ENCODE results near the gene LPIN3. TPM values are rescaled to one million over a fixed set of nuclear protein-coding genes. Genes with fewer than 3 reads are reported as not detected.

LPIN3 gene
- polyA plus RNA-seq, 1 of the 3 experiments (the other 2 are of a cell fraction), result 0.21 TPM

GRCh38 chr20:41306061-41306727, 34.4 kb upstream of the LPIN3 start:
- WGBS (ENCODE audit: low lambda C conversion rate), result 94% methylated on average over 5 of the region's 5 CpGs

GRCh38 chr20:41307021-41307420, 33.6 kb upstream of the LPIN3 start:
- CTCF ChIA-PET, result interaction anchor here (0.6 to 2.3 kb wide), 4 partner anchors 13 to 228 kb away, joined by 3 to 6 read pairs (median 4); partner anchors contain the start of gene LPIN3
- Histone ChIP-seq H3K36me3 (replicated peaks in 1 of 2; ENCODE audit: control insufficient read depth in 1 of 2, insufficient read depth in 2 of 2, low read length in 1 of 2) (no peaks in the 10 kb centered on the region), H3K9me3 (no peaks in the 10 kb centered on the region), H3K27me3 (ENCODE audit: insufficient read depth) (no peaks in the 10 kb centered on the region), H3K79me2 (ENCODE audit: insufficient read depth) (peaks cover 82% of the 10 kb centered on the region), H2AFZ (ENCODE audit: low read depth) (no peak overlapping the region), H4K20me1 (ENCODE audit: insufficient read depth) (no peaks in the 10 kb centered on the region), H3K4me2 (no peak overlapping the region), H3K4me3 (ENCODE audit: low read depth in 2 of 2, low read length in 1 of 2) (no peak overlapping the region), H3K9ac (no peak overlapping the region), H3K27ac (ENCODE audit: low read depth in 2 of 2, low read length in 1 of 2) (no peak overlapping the region), H3K9me2 (no peaks in the 10 kb centered on the region), H3K4me1 (ENCODE audit: control insufficient read depth in 1 of 2, insufficient read depth in 2 of 2, low read depth in 1 of 2, low read length in 1 of 2) (no peaks in the 10 kb centered on the region; a peak in 1 of 4 replicates), H3F3A (replicated peaks; ENCODE audit: insufficient read depth) (peaks cover 7% of the 10 kb centered on the region)
- WGBS (ENCODE audit: low lambda C conversion rate), result 100% methylated on average over 1 of the region's 1 CpG
- no peak for DNase-seq
- POLR2A ChIA-PET, result no interaction called here
- no peak for TF ChIP-seq TAF1 (IDR thresholded peaks at IDR 0.05; ENCODE audit: borderline replicate concordance, low read depth, low read length)
- TF ChIP-seq EP300 (IDR thresholded peaks at IDR 0.05; ENCODE audit: borderline replicate concordance in 1 of 2, low read depth in 1 of 2, low read length in 1 of 2), result no peak

More at GRCh38 chr20:41306061-41306727, 34.4 kb upstream of the LPIN3 start:
- Histone ChIP-seq H3K27me3 (ENCODE audit: insufficient read depth) (no peaks in the 10 kb centered on the region), H3F3A (replicated peaks; ENCODE audit: insufficient read depth) (peaks cover 7% of the 10 kb centered on the region), H3K4me1 (ENCODE audit: control insufficient read depth in 1 of 2, insufficient read depth in 2 of 2, low read depth in 1 of 2, low read length in 1 of 2) (no peaks in the 10 kb centered on the region; a peak in 1 of 4 replicates), H3K9me3 (no peaks in the 10 kb centered on the region), H3K9me2 (no peaks in the 10 kb centered on the region), H3K9ac (no peak overlapping the region), H3K36me3 (replicated peaks in 1 of 2; ENCODE audit: control insufficient read depth in 1 of 2, insufficient read depth in 2 of 2, low read length in 1 of 2) (no peaks in the 10 kb centered on the region), H2AFZ (ENCODE audit: low read depth) (no peak overlapping the region), H3K27ac (ENCODE audit: low read depth in 2 of 2, low read length in 1 of 2) (no peak overlapping the region), H3K4me3 (ENCODE audit: low read depth in 2 of 2, low read length in 1 of 2) (no peak overlapping the region), H3K4me2 (no peak overlapping the region), H4K20me1 (ENCODE audit: insufficient read depth) (no peaks in the 10 kb centered on the region), H3K79me2 (ENCODE audit: insufficient read depth) (peaks cover 77% of the 10 kb centered on the region)
- TF ChIP-seq PBX3 (IDR thresholded peaks at IDR 0.05) (no peak), EP300 (IDR thresholded peaks at IDR 0.05; ENCODE audit: borderline replicate concordance in 1 of 2, low read depth in 1 of 2, low read length in 1 of 2) (no peak), RFX5 (IDR thresholded peaks at IDR 0.05; ENCODE audit: low read length) (no peak), FOSL2 (IDR thresholded peaks at IDR 0.05; ENCODE audit: borderline replicate concordance, low read depth) (no peak)
- CTCF ChIA-PET, result interaction anchor here (1.3 to 2.3 kb wide), 2 partner anchors 33 to 35 kb away, joined by 4 to 6 read pairs; partner anchors contain the start of gene LPIN3
- POLR2A ChIA-PET, result no interaction called here
- DNase-seq, result no peak

GRCh38 chr20:41308290-41308711, 32.3 kb upstream of the LPIN3 start:
- DNase-seq, result no peak
- Histone ChIP-seq H3K9ac (no peak overlapping the region), H3K4me2 (no peak overlapping the region), H3K36me3 (replicated peaks in 1 of 2; ENCODE audit: control insufficient read depth in 1 of 2, insufficient read depth in 2 of 2, low read length in 1 of 2) (no peaks in the 10 kb centered on the region), H3K9me3 (no peaks in the 10 kb centered on the region), H3K9me2 (no peaks in the 10 kb centered on the region), H3K4me1 (ENCODE audit: control insufficient read depth in 1 of 2, insufficient read depth in 2 of 2, low read depth in 1 of 2, low read length in 1 of 2) (no peaks in the 10 kb centered on the region; a peak in 1 of 4 replicates), H3K27me3 (ENCODE audit: insufficient read depth) (no peaks in the 10 kb centered on the region), H3F3A (replicated peaks; ENCODE audit: insufficient read depth) (peaks cover 7% of the 10 kb centered on the region), H3K27ac (ENCODE audit: low read depth in 2 of 2, low read length in 1 of 2) (peak overlapping the region in 1 of 2 experiments; percentile 41; a peak in 2 of 4 replicates), H3K4me3 (ENCODE audit: low read depth in 2 of 2, low read length in 1 of 2) (no peak overlapping the region), H3K79me2 (ENCODE audit: insufficient read depth) (peaks cover 85% of the 10 kb centered on the region), H4K20me1 (ENCODE audit: insufficient read depth) (no peaks in the 10 kb centered on the region), H2AFZ (ENCODE audit: low read depth) (no peak overlapping the region)
- ChIA-PET CTCF (interaction anchor here (0.8 to 1.6 kb wide), 2 partner anchors 15 to 31 kb away, joined by 3 to 6 read pairs; partner anchors contain the start of gene LPIN3), POLR2A (no interaction called here)
- TF ChIP-seq EZH2phosphoT487 (IDR thresholded peaks at IDR 0.05; ENCODE audit: borderline replicate concordance, low read depth) (no peak), MXI1 (IDR thresholded peaks at IDR 0.05; ENCODE audit: low read depth, low read length) (no peak), POLR2AphosphoS5 (IDR thresholded peaks at IDR 0.05; ENCODE audit: low read depth, low read length) (no peak), USF2 (IDR thresholded peaks at IDR 0.05; ENCODE audit: borderline replicate concordance, low read depth, low read length) (no peak), CHD2 (IDR thresholded peaks at IDR 0.05; ENCODE audit: low read length, partially characterized antibody) (no peak), PBX3 (IDR thresholded peaks at IDR 0.05) (no peak), MEF2A (IDR thresholded peaks at IDR 0.05; ENCODE audit: borderline replicate concordance, low read depth) (no peak), RFX5 (IDR thresholded peaks at IDR 0.05; ENCODE audit: low read length) (no peak), IRF3 (IDR thresholded peaks at IDR 0.05; ENCODE audit: low read depth, low read length) (no peak), TEAD4 (IDR thresholded peaks at IDR 0.05; ENCODE audit: borderline replicate concordance, insufficient read depth) (no peak)
- WGBS (ENCODE audit: low lambda C conversion rate), result 22% methylated on average over 1 of the region's 1 CpG
